Breast epithelium (tissue), 3 donors: ENCODE measurements around the gene CHCHD6.

Experiments
- CTCF ChIP-seq, 3 donors: fragments of 450-650 bp; IDR thresholded peaks; one replicate each; pipeline ENCODE4 v1.5.1; 2016 to 2017; ENCODE audit warnings: antibody characterized with exemption in 3 of 3, mild to moderate bottlenecking in 3 of 3, moderate library complexity in 3 of 3
- POLR2A ChIP-seq: fragments of 450-650 bp; IDR thresholded peaks from one replicate; pipeline ENCODE4 v1.6.1; 2016; ENCODE audit warnings: antibody characterized with exemption, mild to moderate bottlenecking, moderate library complexity

DNA sequence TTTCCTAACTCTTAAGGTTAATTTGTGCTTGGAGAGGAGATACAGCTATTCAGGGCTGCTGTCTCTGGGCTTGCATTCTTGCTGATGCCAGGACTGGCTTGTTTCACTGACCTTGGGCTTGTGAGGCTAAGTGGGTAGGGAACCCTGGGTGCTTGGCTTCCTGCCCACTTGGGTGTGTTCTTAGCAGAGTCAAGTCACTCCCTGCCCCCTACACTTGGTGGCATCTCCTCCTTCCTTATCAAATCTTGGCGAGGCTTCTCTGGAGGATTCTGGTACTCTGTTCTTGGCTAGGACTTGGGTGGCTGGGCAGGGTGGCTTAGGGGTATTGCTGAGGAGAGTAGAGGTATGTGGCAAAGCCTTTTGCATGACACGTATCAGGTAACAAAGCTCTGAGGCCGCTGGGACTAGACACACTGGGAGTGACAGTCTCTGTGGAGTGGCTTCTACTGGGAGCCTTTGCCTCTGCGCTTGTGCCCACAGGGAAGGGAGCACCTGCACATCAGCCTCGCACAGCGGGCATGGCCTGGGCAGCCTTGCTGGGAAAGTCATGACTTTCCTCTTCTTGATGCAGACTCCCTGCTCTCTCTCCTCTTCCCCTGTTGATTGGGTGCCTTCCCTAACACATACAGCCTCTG lies 41.8 kb downstream of the CHCHD6 start:
- no peak for TF ChIP-seq CTCF (IDR thresholded peaks at IDR 0.05)
- no peak for TF ChIP-seq POLR2A
